GM18858 (cell line): Measurements from ENCODE around the gene MYO10.
"Not testable (repeated sequence)": the region's sequence is repeated elsewhere in the genome, so short reads cannot be mapped to it uniquely, and the experiment has no call there.

Experiments
- ATAC-seq: cut with Tn5 transposase; IDR thresholded peaks from one replicate; pipeline ENCODE4 v1.9.1; 2021; ENCODE audit not compliant: unreplicated experiment

Gene MYO10

DNA sequence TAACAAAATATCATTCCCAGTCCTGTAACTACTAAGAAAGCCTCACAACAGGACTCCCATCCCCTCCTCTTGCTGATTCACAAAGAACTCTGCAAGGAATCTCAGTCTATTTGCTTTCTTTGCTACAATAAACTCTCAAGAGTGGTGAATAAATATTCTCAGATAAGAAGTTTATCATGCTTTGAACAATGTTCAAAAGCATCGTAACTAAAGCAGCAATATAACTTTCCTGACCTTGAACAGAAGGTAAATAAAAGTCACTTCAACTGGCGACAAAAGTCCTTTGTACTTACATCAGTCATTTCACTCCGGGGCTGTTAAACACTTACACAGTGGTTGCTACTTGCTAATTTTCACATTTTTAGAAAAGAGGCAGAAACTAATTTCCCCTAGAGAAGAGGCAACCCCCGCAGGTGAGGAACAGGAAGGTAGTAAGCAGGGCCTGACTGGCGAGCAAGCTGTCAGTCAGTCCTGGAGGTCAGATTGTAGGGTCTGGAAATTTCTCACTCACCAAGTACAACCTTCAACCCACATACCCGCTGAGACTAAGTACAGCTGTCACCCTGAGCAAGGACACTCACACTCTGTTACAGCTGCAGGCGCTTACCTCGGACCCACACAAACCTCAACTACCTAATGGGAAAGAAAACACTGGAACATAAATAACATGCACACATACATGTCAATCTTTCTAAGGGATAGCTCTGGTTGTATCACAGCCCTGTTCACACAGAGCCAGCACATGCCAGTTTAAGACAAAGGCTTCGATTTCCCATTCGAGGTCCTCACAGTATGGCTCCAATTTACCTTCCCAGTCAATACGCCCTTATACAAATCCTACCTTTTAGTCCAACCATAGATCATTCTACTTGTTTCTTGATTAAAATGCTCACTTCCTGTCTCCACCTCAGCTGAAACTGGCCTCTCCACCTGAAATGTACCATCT, 214.7 kb downstream of the MYO10 start:
- ATAC-seq, result no peak

DNA sequence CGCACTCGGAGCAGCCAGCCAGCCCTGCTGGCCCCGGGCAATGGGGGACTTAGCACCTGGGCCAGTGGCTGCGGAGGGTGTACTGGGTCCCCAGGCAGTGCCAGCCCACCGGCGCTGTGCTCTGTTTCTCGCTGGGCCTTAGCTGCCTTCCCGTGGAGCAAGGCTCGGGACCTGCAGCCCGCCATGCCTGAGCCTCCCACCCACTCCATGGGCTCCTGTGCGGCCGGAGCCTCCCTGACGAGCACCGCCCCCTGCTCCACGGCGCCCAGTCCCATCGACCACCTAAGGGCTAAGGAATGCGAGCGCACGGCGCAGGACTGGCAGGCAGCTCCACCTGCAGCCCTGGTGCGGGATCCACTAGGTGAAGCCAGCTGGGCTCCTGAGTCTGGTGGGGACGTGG, 218.1 kb downstream of the MYO10 start:
- ATAC-seq, result not testable (repeated sequence)

DNA sequence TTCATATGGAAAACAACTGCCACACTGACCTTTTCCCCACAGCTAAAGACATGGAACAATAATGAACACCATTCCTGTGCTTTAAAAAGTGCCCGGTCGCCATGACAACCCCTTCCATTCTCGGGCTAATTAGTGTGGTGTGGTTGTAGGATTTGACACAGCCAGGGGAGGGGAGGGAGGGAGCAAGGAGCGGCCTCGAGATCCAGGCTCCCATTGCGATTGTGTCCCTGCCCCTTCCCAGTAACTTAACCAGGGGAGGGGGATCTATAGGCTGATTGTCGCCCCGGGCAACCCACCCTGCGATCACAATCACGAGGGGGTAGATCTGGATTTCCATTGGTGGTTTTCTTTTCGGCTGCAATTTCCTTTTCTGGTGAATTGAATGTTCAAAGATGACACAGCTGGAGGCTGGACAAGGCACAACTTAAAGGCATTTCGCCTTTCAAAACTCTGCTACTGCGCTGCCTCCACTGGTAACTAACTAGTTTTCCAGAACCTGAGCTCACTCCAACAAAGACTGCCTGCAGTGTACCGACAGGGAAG, 222.6 kb downstream of the MYO10 start:
- ATAC-seq, result no peak

DNA sequence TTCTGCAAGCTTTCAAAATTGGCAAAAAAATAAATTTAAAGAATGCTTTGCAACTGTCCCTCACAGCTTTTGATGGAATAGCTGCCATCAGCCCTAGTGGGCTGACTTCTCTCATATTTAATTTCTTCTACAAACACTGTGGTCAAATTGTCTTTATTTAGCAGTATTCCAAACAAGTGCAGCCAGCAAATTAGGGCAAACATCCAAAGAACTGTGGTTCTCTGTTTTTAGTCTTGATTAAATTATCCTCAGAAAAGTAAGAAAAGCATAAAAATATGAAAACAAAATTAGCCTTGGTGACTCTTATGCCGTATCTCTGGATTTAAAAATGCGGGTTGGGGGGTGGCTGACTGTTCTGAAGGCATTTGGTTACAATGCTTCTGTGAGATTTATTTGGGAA, 223.5 kb downstream of the MYO10 start:
- no peak for ATAC-seq

DNA sequence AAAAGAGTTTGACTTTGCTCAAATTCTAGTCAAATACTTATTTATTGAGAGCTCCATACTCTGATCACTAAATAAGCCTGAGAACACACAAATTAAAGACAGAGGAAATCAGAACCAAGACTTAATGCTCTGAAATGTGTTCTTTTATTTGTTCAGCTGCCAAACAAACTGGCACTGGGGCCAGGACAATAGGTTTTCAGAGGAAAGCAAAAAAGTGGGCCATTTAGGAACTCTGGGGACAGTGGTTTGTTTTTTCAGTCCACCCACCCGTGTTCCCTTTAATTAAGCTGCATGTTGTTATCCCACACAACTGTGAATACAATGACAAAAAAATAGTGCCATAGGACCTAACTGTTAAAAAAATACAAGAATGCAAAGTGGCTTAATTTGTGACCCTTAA, 223.9 kb downstream of the MYO10 start:
- no peak for ATAC-seq

DNA sequence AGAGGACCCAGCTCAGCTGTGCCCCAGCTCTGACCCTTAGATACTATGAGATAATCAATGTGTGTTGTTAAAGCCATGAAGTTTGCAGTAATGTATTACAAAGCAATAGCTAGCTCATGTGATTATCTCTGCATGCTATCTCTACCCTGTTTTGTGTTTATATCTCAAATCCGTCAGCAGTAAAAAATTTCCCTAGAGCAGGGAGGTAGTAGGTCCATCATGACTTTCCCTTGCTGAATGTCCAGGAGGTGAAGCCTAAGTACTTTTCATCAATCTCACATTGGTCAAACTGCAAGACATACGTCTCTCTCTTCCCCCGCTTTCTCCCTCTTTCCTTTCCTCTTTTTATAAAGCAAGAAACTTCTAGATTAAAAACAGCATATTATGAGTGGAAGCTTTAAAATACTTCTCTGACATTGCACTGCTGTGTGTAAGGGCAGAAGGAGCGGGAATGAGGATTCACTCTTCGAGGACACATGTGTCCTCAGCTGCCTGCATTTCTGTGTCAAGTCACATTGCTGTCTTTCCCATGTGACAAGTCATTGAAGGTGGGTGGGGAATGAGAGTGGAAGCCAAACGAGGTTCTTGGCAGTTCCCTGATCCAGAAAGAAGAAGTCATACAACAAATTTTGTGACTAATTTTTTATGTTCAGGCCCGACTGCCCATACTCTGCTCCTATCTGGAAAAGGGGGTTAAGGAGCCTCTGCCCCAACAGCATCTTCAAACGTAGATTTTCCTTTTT, 226.2 kb downstream of the MYO10 start:
- no peak for ATAC-seq

DNA sequence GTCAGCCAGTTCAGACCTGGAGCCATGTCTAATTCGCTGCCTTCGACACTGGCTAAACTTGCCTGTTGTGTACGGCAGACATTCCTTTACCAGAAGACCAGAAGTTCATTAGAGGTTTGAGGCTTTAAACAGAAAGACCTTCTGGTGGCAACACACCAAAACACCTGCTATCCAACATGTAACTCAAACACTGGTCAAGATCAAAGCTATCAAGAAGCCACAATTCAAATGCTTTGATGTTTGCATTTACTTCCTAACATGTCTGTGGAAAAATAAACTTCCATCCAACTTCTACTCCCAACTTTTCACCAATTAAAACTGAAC, 228.3 kb downstream of the MYO10 start:
- no peak for ATAC-seq

DNA sequence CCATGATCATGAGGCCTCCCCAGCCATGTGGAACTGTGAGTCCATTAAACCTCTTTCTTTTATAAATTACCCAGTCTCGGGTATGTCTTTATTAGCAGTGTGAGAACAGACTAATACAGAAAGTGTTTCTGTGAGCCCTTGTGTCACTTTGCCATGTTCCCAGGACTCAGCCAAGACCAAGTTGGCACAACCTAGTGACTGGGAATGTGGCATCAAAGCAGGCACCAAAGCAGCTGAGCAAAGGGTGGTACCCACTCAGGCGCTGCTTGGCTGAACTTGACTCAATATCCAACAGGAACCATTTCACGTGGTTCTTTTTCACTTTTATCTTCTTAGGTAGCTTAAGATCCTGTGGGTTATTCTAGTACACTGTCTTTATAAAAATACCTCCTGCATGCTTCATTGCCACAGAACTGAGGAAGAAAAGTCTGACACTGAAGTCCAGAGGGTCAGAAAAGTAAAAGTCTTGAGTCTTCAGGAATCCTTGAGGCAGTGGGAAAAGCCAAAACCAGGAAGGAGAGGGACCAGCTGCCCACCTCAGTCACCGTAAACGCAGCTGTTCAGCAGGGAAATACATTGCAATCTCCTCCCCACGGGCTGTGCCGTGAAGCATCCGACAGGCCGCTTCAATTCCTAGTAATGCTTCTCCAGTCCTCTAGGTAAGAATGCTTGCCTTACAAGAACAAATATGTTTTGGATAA, 228.8 kb downstream of the MYO10 start:
- ATAC-seq, result no peak

DNA sequence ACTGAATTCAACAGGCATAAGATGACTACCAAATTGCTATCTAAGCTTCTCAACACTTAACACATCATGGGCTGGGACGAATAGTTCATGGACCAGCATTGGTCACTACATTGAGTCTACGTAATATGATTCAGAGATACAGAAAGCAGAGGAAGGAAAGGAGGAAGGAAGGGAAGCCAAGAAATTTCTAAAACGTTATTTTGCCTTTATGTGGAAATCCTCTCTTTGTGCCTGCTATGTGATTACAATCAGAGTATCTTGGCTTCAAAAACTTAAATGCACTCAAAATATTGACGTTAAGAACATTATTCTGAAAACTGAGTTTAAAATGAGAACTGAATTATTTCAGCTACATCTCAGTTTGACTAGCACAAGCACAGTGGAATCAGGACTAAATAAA, 231.1 kb downstream of the MYO10 start:
- ATAC-seq, result no peak

DNA sequence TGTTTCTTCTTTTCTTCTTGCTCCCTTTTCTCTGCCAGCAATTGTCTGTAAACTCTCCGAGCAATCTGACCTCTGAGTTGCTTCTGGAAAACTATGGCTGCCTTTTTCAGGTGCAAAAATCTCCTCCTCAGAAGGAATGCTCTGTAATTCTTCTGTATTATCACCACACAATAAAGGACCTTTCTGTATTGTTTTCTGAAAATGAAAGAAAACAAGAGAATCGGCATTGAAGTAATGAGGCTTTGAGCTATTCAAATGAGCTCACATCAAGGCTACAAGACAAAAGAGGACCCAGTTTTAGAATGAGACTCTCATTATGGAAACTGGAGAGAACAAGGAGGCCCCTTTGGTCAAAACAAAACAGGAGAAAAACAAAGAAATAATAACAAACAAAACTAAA, 233.1 kb downstream of the MYO10 start:
- no peak for ATAC-seq

DNA sequence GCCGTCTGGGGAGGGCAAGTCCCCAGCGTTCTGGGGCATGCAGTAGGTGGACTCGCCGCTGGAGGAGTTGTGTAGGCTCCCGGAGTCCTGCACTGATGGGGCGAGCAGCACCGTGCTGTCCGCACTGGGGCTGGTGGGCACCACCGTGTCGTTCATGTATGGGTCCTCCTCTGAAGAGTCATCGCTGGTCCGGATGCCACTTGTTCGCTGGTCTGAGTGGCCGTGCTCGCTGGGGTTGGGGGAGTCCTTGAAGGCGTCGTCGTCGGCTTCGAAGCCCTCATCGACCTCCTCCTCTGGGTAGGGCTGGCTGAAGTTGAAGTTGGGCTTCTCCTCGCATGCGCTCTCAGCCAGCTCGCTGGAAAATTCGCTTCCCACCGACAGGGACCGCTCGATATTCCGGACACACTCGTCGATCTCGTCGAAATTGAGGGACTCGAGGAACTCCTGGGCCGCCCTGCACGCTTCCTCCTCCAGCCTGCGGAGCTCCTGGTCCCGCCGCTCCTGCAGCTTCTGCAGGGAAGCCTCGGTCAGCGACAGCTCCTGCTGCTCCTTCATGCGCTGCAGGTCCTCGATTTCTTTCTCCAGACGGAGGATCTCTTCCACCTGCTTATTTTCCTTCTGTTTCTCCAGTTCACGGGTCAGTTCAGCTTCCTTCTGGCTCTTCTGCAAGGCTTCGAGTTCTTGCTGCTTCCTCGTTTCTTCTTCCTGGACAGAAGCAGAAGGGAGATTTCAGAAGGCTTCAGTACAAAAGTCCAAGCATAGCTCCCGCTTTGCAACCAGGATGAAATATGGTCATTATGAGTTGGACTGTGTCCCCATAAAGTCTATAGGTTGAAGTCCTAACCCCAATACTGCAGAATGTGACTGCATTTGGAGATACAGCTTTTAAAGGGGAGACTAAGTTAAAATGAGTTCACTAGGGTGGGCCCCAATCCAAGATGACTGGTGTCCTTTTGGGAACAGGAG, 234.7 kb downstream of the MYO10 start:
- no peak for ATAC-seq

DNA sequence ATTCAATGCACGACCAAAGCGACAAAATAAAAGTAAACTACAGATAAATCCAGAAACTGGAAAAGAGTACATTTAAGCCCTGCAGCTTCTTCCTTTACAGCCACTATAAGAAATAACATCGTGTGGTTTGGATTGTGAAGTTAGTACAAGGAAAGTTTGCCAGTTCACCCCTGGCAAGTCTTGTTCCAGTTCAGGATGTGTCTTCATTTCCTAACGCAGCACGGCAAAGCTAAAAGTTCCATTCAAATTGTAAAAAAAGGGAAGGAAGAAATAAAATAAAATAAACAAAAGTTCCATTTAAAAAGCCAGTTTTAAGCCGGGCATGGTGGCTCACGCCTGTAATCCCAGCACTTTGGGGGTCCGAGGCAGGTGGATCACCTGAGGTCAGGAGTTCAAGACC, 236.0 kb downstream of the MYO10 start:
- no peak for ATAC-seq

DNA sequence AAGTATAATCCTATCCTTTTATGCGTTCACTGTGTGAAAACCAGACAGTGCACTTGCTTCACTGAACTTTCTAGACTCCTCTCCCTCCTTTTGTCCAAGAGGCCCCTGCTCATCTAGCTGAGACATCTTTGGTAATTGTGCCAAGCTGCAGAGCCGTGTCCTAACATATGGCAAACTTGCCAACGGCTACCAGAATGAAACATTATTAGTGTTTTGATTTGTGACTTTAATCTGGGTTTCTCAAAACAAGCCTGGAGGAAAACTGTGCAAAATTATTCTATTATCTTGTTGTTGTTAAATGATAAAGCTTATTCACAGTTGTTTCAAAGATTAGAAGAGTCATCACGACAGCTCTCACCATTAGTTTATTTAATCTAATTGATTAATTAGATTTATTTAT, 240.3 kb downstream of the MYO10 start:
- ATAC-seq, result no peak

DNA sequence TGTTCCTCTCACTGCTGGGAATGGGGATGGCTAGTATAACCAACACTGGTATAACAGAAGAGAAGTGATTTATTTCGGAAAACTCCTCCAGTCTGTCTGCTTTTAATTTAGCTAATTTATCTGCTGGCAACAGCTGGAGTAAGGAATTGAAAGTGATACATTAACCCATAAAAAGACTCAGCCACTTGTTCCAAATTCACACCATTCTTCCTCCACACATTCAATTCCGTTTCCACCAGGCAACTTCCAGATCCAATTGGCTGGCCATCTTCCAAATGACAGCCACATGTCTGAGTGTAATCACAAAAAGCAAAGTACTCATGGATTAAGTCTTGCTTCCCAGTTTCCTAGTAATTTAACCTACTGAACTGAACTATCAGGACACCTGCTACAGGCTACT, 242.2 kb downstream of the MYO10 start:
- no peak for ATAC-seq

DNA sequence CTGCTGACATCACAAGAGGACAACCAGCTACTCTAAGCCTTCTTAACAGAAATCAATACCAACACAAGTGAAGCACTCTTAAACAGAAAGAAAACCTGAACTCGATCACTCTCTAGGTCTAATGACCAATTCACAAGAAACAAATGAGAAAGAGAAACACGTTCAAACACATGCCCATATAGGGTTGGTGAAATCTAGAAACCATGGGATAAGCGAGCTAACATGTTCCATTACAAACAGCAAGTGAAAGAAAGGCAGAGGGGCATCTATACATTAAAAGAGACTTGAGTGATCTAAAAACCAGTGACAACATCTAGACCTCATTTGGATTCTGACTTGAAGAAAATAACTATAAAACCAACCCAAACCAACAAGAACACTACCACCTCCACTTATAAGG, 244.4 kb downstream of the MYO10 start:
- ATAC-seq, result no peak

DNA sequence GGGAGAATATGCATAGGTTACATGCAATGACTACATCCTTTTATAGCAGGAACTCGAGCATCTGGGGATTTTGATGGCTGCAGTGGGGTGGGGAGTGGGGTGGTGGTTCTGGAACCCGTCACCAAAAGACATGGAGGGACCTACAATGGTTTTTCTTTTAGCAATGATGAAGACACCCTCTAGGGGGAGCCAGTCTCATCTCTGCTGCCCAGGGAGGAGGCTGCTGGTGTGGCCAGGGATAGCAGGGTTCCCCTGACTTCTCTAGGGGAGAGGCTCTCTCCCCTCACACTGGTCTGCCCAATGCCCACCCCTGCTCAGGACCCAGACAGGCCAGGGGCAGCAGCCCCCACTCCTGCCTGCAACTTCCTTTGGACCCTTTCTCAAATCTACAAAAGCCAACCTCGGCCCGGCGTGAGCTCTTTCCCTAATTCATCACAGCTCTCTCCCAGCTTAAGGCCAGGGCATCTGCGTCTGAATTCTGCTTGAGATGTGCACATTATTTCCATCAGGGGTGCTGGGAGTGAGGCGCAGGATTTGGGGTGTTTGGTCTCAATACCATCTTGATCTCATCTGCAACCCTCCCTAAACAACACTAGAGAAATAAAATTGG, 245.7 kb downstream of the MYO10 start:
- peak; percentile 63 for ATAC-seq

DNA sequence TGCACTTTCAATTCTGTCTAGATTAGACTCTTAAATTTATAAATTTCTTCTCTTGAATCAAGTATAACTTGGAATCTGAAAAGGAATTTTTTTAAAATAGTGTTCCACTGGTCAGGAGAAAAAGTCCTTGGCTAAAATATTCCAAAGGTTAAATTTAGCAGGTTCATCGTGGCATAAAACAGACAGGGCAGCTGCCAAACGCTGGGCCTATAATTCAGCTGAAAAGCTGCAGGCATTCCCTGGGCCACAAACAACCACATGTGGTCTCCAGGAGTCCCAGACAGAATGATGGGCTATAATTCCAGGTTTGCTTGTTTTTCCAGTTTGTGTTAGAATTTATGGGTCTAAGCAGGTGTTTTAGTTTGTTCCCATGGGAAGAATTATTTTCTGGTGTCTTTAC, 248.2 kb downstream of the MYO10 start:
- ATAC-seq, result no peak

DNA sequence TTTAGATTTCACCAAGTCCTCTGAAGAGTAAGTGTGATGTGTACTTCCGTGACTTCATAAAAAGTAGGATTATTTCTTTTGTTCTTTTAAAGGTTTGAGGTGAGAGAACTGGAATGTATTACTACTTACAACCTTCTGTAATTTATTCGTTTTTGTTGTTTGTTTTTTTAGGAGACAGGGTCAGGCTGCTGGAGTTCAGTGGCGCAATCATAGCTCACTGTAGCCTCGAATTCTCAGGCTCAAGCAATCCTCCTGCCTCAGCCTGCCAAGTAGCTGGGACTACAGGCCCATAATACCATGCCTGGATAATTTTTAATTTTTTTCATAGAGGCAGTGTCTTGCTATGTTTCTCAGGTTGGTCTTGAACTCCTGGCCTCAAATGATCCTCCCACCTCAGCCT, 251.0 kb downstream of the MYO10 start:
- ATAC-seq, result no peak

DNA sequence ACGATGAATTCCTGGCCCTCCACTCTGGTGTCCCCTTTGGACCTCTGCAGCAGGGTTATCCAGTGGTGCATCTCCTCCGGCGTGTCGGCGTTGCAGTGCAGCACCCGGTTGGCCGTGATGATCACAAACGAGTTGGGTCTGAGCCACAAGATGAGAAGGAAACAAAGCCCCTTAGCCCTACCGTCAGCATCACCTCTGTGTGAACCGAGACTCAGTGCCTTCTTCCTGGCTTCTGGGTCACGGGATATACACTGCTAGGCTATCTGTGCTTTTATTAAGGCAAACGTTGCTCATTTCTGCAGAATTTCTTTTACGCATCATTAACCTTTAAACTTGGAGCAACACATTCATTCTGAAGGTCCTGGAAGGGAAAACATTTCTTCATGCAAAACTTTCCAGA, 254.2 kb downstream of the MYO10 start:
- no peak for ATAC-seq

DNA sequence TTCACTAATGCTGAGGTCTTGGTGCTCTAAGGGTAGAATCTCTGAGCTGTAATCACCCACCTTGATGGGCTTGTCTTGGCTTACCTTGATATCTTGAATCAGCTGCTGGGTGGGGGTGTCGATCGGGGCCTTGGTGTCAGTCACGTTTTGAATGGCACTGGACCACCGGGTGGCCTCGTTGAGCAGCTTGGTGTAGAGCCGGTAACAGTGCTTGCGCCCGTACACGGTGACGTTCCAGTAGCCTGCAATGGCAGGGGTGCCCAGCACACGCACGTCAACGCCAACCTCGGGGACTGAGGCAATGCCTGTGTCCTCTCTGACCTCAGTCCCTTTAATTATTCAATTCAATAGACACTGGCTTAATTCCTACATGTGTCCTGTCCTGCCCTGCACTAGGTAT, 256.2 kb downstream of the MYO10 start:
- no peak for ATAC-seq
